ENCODE results near the gene UFD1. TPM values are rescaled to one million over a fixed set of nuclear protein-coding genes. Genes with fewer than 3 reads are reported as not detected.
A peak's percentile ranks its signal among the peaks of the same experiment; 100 is the strongest.

The UFD1 gene
- total and polyA plus RNA-seq, 2 of the 13 experiments (the other 11 are each of a cell fraction or from before 2014, with no cell fraction given): 47.9 to 51.1 TPM

DNA sequence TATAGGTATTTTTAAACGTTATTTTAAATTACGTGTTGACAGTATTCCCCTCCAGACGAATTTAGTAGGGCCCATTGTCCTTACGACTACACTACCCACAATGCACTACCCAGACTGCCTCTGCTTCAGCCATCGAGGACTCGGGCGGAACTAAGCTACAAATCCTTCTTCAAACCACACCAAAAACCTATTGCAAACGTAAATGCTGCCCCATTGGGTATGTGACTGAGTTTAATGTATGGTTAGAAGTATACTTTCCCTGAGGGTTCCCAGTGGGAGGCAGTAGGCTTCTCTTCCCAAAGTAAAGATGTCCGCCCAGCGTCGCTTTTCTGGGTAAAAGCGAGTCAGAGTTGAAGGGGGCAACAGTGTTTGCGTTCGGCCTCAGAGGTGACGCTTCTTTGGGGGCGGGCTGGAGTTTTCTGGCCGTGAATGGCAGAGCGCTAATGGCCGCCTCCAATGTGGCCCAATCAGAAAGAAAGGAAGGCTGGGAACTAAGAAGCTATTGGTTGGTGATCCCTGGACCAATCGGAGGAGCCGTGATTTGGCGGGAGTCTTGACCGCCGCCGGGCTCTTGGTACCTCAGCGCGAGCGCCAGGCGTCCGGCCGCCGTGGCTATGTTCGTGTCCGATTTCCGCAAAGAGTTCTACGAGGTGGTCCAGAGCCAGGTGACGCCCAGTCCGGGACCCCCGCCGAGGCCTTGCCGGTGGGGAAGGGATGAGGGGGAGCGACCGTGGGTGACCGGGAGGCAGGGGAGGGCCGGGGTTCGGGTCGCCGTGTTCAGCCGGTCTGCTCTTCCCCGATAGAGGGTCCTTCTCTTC, 571 bp upstream of the UFD1 start, which contains the start of gene CDC45 (continued):
- no peak for TF ChIP-seq U2AF1 (optimal IDR thresholded peaks at IDR 0.05; ENCODE audit: low read depth, low read length)
- no peak for TF ChIP-seq PRPF4 (IDR thresholded peaks at IDR 0.05; ENCODE audit: low read depth, low read length, poor library complexity, severe bottlenecking)
- no peak for TF ChIP-seq ZNF12 (CRISPR knock-in tag; IDR thresholded peaks at IDR 0.05)
- TF ChIP-seq, protein P1, sequence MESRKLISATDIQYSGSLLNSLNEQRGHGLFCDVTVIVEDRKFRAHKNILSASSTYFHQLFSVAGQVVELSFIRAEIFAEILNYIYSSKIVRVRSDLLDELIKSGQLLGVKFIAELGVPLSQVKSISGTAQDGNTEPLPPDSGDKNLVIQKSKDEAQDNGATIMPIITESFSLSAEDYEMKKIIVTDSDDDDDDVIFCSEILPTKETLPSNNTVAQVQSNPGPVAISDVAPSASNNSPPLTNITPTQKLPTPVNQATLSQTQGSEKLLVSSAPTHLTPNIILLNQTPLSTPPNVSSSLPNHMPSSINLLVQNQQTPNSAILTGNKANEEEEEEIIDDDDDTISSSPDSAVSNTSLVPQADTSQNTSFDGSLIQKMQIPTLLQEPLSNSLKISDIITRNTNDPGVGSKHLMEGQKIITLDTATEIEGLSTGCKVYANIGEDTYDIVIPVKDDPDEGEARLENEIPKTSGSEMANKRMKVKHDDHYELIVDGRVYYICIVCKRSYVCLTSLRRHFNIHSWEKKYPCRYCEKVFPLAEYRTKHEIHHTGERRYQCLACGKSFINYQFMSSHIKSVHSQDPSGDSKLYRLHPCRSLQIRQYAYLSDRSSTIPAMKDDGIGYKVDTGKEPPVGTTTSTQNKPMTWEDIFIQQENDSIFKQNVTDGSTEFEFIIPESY (CRISPR knock-in tag; IDR thresholded peaks at IDR 0.05): no peak
- TF ChIP-seq SNAI1 (CRISPR knock-in tag; IDR thresholded peaks at IDR 0.05; ENCODE audit: borderline replicate concordance): no peak
- no peak for TF ChIP-seq RORA (CRISPR knock-in tag; IDR thresholded peaks at IDR 0.05)
- no peak for TF ChIP-seq ARHGAP35 (CRISPR knock-in tag; IDR thresholded peaks at IDR 0.05; ENCODE audit: borderline replicate concordance)
- TF ChIP-seq, protein P2, sequence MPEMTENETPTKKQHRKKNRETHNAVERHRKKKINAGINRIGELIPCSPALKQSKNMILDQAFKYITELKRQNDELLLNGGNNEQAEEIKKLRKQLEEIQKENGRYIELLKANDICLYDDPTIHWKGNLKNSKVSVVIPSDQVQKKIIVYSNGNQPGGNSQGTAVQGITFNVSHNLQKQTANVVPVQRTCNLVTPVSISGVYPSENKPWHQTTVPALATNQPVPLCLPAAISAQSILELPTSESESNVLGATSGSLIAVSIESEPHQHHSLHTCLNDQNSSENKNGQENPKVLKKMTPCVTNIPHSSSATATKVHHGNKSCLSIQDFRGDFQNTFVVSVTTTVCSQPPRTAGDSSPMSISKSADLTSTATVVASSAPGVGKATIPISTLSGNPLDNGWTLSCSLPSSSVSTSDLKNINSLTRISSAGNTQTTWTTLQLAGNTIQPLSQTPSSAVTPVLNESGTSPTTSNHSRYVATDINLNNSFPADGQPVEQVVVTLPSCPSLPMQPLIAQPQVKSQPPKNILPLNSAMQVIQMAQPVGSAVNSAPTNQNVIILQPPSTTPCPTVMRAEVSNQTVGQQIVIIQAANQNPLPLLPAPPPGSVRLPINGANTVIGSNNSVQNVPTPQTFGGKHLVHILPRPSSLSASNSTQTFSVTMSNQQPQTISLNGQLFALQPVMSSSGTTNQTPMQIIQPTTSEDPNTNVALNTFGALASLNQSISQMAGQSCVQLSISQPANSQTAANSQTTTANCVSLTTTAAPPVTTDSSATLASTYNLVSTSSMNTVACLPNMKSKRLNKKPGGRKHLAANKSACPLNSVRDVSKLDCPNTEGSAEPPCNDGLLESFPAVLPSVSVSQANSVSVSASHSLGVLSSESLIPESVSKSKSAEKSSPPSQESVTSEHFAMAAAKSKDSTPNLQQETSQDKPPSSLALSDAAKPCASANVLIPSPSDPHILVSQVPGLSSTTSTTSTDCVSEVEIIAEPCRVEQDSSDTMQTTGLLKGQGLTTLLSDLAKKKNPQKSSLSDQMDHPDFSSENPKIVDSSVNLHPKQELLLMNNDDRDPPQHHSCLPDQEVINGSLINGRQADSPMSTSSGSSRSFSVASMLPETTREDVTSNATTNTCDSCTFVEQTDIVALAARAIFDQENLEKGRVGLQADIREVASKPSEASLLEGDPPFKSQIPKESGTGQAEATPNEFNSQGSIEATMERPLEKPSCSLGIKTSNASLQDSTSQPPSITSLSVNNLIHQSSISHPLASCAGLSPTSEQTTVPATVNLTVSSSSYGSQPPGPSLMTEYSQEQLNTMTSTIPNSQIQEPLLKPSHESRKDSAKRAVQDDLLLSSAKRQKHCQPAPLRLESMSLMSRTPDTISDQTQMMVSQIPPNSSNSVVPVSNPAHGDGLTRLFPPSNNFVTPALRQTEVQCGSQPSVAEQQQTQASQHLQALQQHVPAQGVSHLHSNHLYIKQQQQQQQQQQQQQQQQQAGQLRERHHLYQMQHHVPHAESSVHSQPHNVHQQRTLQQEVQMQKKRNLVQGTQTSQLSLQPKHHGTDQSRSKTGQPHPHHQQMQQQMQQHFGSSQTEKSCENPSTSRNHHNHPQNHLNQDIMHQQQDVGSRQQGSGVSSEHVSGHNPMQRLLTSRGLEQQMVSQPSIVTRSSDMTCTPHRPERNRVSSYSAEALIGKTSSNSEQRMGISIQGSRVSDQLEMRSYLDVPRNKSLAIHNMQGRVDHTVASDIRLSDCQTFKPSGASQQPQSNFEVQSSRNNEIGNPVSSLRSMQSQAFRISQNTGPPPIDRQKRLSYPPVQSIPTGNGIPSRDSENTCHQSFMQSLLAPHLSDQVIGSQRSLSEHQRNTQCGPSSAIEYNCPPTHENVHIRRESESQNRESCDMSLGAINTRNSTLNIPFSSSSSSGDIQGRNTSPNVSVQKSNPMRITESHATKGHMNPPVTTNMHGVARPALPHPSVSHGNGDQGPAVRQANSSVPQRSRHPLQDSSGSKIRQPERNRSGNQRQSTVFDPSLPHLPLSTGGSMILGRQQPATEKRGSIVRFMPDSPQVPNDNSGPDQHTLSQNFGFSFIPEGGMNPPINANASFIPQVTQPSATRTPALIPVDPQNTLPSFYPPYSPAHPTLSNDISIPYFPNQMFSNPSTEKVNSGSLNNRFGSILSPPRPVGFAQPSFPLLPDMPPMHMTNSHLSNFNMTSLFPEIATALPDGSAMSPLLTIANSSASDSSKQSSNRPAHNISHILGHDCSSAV (CRISPR knock-in tag; IDR thresholded peaks at IDR 0.05; ENCODE audit: borderline replicate concordance): no peak
- TF ChIP-seq, protein P3, sequence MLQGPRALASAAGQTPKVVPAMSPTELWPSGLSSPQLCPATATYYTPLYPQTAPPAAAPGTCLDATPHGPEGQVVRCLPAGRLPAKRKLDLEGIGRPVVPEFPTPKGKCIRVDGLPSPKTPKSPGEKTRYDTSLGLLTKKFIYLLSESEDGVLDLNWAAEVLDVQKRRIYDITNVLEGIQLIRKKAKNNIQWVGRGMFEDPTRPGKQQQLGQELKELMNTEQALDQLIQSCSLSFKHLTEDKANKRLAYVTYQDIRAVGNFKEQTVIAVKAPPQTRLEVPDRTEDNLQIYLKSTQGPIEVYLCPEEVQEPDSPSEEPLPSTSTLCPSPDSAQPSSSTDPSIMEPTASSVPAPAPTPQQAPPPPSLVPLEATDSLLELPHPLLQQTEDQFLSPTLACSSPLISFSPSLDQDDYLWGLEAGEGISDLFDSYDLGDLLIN (CRISPR knock-in tag; IDR thresholded peaks at IDR 0.05; ENCODE audit: borderline replicate concordance): no peak
- TF ChIP-seq GPN1 (CRISPR knock-in tag; IDR thresholded peaks at IDR 0.05; ENCODE audit: borderline replicate concordance): no peak
- TF ChIP-seq ZNF547 (CRISPR knock-in tag; IDR thresholded peaks at IDR 0.05): peak; percentile 69; the same call in 1 of the 2 replicates
- TF ChIP-seq, protein P4, sequence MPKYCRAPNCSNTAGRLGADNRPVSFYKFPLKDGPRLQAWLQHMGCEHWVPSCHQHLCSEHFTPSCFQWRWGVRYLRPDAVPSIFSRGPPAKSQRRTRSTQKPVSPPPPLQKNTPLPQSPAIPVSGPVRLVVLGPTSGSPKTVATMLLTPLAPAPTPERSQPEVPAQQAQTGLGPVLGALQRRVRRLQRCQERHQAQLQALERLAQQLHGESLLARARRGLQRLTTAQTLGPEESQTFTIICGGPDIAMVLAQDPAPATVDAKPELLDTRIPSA (CRISPR knock-in tag; IDR thresholded peaks at IDR 0.05; ENCODE audit: borderline replicate concordance): no peak
- no peak for TF ChIP-seq ZFP1 (CRISPR knock-in tag; IDR thresholded peaks at IDR 0.05)
- peak; percentile 35; the same call in 1 of the 2 replicates for TF ChIP-seq ZSCAN21 (CRISPR knock-in tag; IDR thresholded peaks at IDR 0.05; ENCODE audit: borderline replicate concordance)
- peak; percentile 48; the same call in 1 of the 2 replicates for TF ChIP-seq ATF7-NPFF (CRISPR knock-in tag; IDR thresholded peaks at IDR 0.05; ENCODE audit: low read depth)

Data from HepG2 (cell line).